ENCODE results near the gene SNAP25.

GRCh38 chr20:10282979-10283456, 64.4 kb downstream of the SNAP25 start:
- TF ChIP-seq CTCF (IDR thresholded peaks at IDR 0.05) (no peak), EZH2 (IDR thresholded peaks at IDR 0.05; ENCODE audit: borderline replicate concordance, insufficient read depth, low read depth, low read length, poor library complexity, severe bottlenecking) (no peak)

Measured in B cell (primary cell).